HG03139 (cell line): ENCODE measurements around the gene TKFC.
"Not testable (repeated sequence)": the region's sequence is repeated elsewhere in the genome, so short reads cannot be mapped to it uniquely, and the experiment has no call there.

Experiments
- ATAC-seq: cut with Tn5 transposase; IDR thresholded peaks from one replicate; pipeline ENCODE4 v1.9.1; 2021; ENCODE audit not compliant: unreplicated experiment

TKFC gene

GRCh38 chr11:61364012-61364675 lies 31.1 kb downstream of the TKFC start:
- ATAC-seq: no peak

GRCh38 chr11:61367406-61367805 lies 34.4 kb downstream of the TKFC start:
- ATAC-seq: no peak

GRCh38 chr11:61368646-61369045 lies 35.6 kb downstream of the TKFC start:
- no peak for ATAC-seq

- no peak for ATAC-seq
Observed at GRCh38 chr11:61369372-61370348, 36.6 kb downstream of the TKFC start.

GRCh38 chr11:61370349-61371005 lies 37.4 kb downstream of the TKFC start:
- ATAC-seq: no peak

GRCh38 chr11:61372659-61373420 lies 39.8 kb downstream of the TKFC start:
- no peak for ATAC-seq

- no peak for ATAC-seq
Observed at GRCh38 chr11:61375761-61376108, 42.7 kb downstream of the TKFC start.

GRCh38 chr11:61377461-61378160 lies 44.6 kb downstream of the TKFC start:
- no peak for ATAC-seq

- ATAC-seq: no peak
Observed at GRCh38 chr11:61378713-61379313, 45.8 kb downstream of the TKFC start.

GRCh38 chr11:61380884-61381283 lies 47.9 kb downstream of the TKFC start:
- ATAC-seq: no peak

- not testable (repeated sequence) for ATAC-seq
Observed at GRCh38 chr11:61383859-61384258, 50.8 kb downstream of the TKFC start.

GRCh38 chr11:61384271-61385242 lies 51.5 kb downstream of the TKFC start:
- no peak for ATAC-seq

GRCh38 chr11:61390161-61390560 lies 57.1 kb downstream of the TKFC start:
- ATAC-seq: no peak

- no peak for ATAC-seq
Observed at GRCh38 chr11:61392981-61393595, 60.1 kb downstream of the TKFC start.
